SK-N-SH (cell line): ENCODE measurements around the gene CDK14. TPM values are rescaled to one million over a fixed set of nuclear protein-coding genes. Genes with fewer than 3 reads are reported as not detected.

Source experiments
- CTCF ChIA-PET: fragments of 300-600, 350-600 bp; formaldehyde crosslinking; extraction: SDS; loops from one replicate; lab custom pipeline; 2021; lab: Yijun Ruan, JAX
- POLR2A ChIA-PET: fragments of 350-600 bp; sonication (Branson Sonifier 250); formaldehyde crosslinking; extraction: SDS; loops from one replicate; lab custom pipeline; 2020; ENCODE audit warnings: antibody characterized with exemption, inconsistent platforms; lab: Yijun Ruan, JAX
- DNase-seq: peaks from one replicate; pipeline ENCODE4 v3.0.0; 2012
- H2AFZ ChIP-seq: fragments of 200-600 bp; sonication (generic); 2 replicates; pipeline ENCODE4 v1.8.1; 2016; ENCODE audit warnings: antibody characterized with exemption, mild to moderate bottlenecking, low read depth
- H3F3A ChIP-seq: fragments of 200-600 bp; sonication (generic); replicated peaks from 2 replicates; pipeline ENCODE3; 2016; ENCODE audit warnings: antibody characterized with exemption, mild to moderate bottlenecking; ENCODE audit not compliant: insufficient read depth
- H3K27ac ChIP-seq, 2 experiments: fragments of 200-500 bp in 1 of 2; fragments of 200-600 bp in 1 of 2; sonication (Bioruptor generic) in 1 of 2; sonication (generic), shearing (Covaris generic) in 1 of 2; 2 replicates each; pipeline versions ENCODE4 v1.5.1 to v1.6.1; 2014 to 2016; ENCODE audit warnings: low read depth in 2 of 2, inconsistent platforms in 1 of 2, low read length in 1 of 2, mild to moderate bottlenecking in 1 of 2, mixed read lengths in 1 of 2
- H3K27me3 ChIP-seq: fragments of 200-600 bp; sonication (generic), shearing (Covaris generic); 2 replicates; pipeline ENCODE4 v1.6.1; 2016; ENCODE audit warnings: mixed run types; ENCODE audit not compliant: insufficient read depth
- H3K36me3 ChIP-seq, 2 experiments: fragments of 200-500 bp in 1 of 2; fragments of 200-600 bp in 1 of 2; sonication (Bioruptor generic) in 1 of 2; sonication (generic) in 1 of 2; replicated peaks in 1 of 2; 2 replicates each; pipeline versions ENCODE3 to v1.5.1; 2014 to 2016; ENCODE audit warnings: low read length in 1 of 2, mild to moderate bottlenecking in 1 of 2; ENCODE audit not compliant: insufficient read depth in 2 of 2, control insufficient read depth in 1 of 2
- H3K4me1 ChIP-seq, 2 experiments: fragments of 200-500 bp in 1 of 2; fragments of 200-600 bp in 1 of 2; sonication (Bioruptor generic) in 1 of 2; sonication (generic), shearing (Covaris generic) in 1 of 2; 2 replicates each; pipeline versions ENCODE4 v1.5.1 to v1.6.1; 2014 to 2016; ENCODE audit warnings: low read depth in 1 of 2, low read length in 1 of 2, mixed run types in 1 of 2; ENCODE audit not compliant: insufficient read depth in 2 of 2, control insufficient read depth in 1 of 2
- H3K4me2 ChIP-seq: fragments of 200-600 bp; sonication (generic), shearing (Covaris generic); 2 replicates; pipeline ENCODE4 v1.6.1; 2017; ENCODE audit warnings: mixed run types
- H3K4me3 ChIP-seq, 2 experiments: fragments of 200-500 bp in 1 of 2; fragments of 200-600 bp in 1 of 2; sonication (Bioruptor generic) in 1 of 2; sonication (generic), shearing (Covaris generic) in 1 of 2; 2 replicates each; pipeline versions ENCODE4 v1.5.1 to v1.8.1; 2014 to 2016; ENCODE audit warnings: low read depth in 2 of 2, inconsistent platforms in 1 of 2, low read length in 1 of 2, mild to moderate bottlenecking in 1 of 2, mixed read lengths in 1 of 2, moderate library complexity in 1 of 2
- H3K79me2 ChIP-seq: fragments of 200-600 bp; sonication (generic); 2 replicates; pipeline ENCODE4 v1.8.1; 2017; ENCODE audit warnings: mild to moderate bottlenecking; ENCODE audit not compliant: insufficient read depth
- H3K9ac ChIP-seq: fragments of 200-600 bp; sonication (generic); 2 replicates; pipeline ENCODE4 v1.6.1; 2017; ENCODE audit warnings: mixed run types
- H3K9me2 ChIP-seq: fragments of 200-600 bp; sonication (generic); 2 replicates; pipeline ENCODE4 v1.6.1; 2017; ENCODE audit warnings: mixed run types
- H3K9me3 ChIP-seq: fragments of 200-600 bp; sonication (generic); 2 replicates; pipeline ENCODE4 v1.6.1; 2017; ENCODE audit warnings: mixed run types, mild to moderate bottlenecking, moderate library complexity
- H4K20me1 ChIP-seq: fragments of 200-600 bp; sonication (generic); 2 replicates; pipeline ENCODE4 v1.6.1; 2017; ENCODE audit warnings: mild to moderate bottlenecking, mixed run types; ENCODE audit not compliant: insufficient read depth
- CHD2 ChIP-seq: fragments of 150-350 bp; IDR thresholded peaks from 2 replicates; pipeline ENCODE4 v1.6.1; 2018; ENCODE audit warnings: low read length; ENCODE audit not compliant: partially characterized antibody
- CTCF ChIP-seq: fragments of 200-600 bp; sonication (generic); IDR thresholded peaks from 2 replicates; pipeline ENCODE4 v1.6.1; 2017; ENCODE audit warnings: antibody characterized with exemption, mild to moderate bottlenecking, moderate library complexity
- EZH2phosphoT487 ChIP-seq: fragments of 200-600 bp; sonication (generic); IDR thresholded peaks from 2 replicates; pipeline ENCODE4 v1.6.1; 2017; ENCODE audit warnings: low read depth, mixed run types, mild to moderate bottlenecking, antibody characterized with exemption, moderate library complexity, borderline replicate concordance
- FOXM1 ChIP-seq: IDR thresholded peaks from 2 replicates; pipeline ENCODE4 v1.4.0; 2012; ENCODE audit warnings: low read depth, mild to moderate bottlenecking
- GABPA ChIP-seq: IDR thresholded peaks from 2 replicates; pipeline ENCODE4 v1.4.0; 2012; ENCODE audit warnings: low read depth, mild to moderate bottlenecking
- MXI1 ChIP-seq: IDR thresholded peaks from 2 replicates; pipeline ENCODE4 v1.6.1; 2012; ENCODE audit warnings: mild to moderate bottlenecking, low read depth, low read length, improper control_type of control experiment
- NFIC ChIP-seq: IDR thresholded peaks from 2 replicates; pipeline ENCODE4 v1.4.0; 2012; ENCODE audit warnings: borderline replicate concordance
- PBX3 ChIP-seq: IDR thresholded peaks from 2 replicates; pipeline ENCODE4; 2012
- POLR2AphosphoS5 ChIP-seq: IDR thresholded peaks from 2 replicates; pipeline ENCODE4 v1.6.1; 2012; ENCODE audit warnings: low read depth, low read length
- RAD21 ChIP-seq: IDR thresholded peaks from 2 replicates; pipeline ENCODE4 v1.6.1; 2012; ENCODE audit warnings: mild to moderate bottlenecking, low read length
- RXRA ChIP-seq: IDR thresholded peaks from 2 replicates; pipeline ENCODE4 v1.4.0; 2012; ENCODE audit warnings: low read depth, mild to moderate bottlenecking, borderline replicate concordance
- SIN3A ChIP-seq: IDR thresholded peaks from 2 replicates; pipeline ENCODE4 v1.6.1; 2012; ENCODE audit warnings: low read depth, mild to moderate bottlenecking, low read length, moderate library complexity, borderline replicate concordance
- SMC3 ChIP-seq: IDR thresholded peaks from 2 replicates; pipeline ENCODE4 v1.6.1; 2012; ENCODE audit warnings: low read depth, low read length, improper control_type of control experiment
- TCF12 ChIP-seq: IDR thresholded peaks from 2 replicates; pipeline ENCODE4 v1.4.0; 2012
- USF2 ChIP-seq: fragments of 150-350 bp; IDR thresholded peaks from 2 replicates; pipeline ENCODE4 v1.6.1; 2017; ENCODE audit warnings: antibody characterized with exemption, low read length, low read depth, borderline replicate concordance
- ZBTB33 ChIP-seq: IDR thresholded peaks from 2 replicates; pipeline ENCODE4 v1.4.0; 2012; ENCODE audit warnings: low read depth, borderline replicate concordance
- WGBS: methylation state at CpG from one replicate; pipeline ENCODE4 v1.1.6; 2017; ENCODE audit warnings: low lambda C conversion rate; 5-methylcytosine and 5-hydroxymethylcytosine counted together
- polyA plus RNA-seq, 3 experiments: library from polyadenylated mRNA; depleted of rRNA; stranded (reverse); fragments of >200 nt; gene quantifications; 2 replicates each; pipeline ENCODE4 v1.2.3, GENCODE V29; 2012

Gene CDK14
- polyA plus RNA-seq, 1 of the 3 experiments (the other 2 are of a cell fraction) = 13.9 TPM

- Histone ChIP-seq H3K4me3 (0 out of 4 replicates have a peak overlapping the region, but pooled peaks of 1 of the 2 experiments have one; percentile 21), H3K9me2 (no peaks in the 10 kb centered on the region), H3K27me3 (no peaks in the 10 kb centered on the region), H3K79me2 (peaks cover 83% of the 10 kb centered on the region), H3K36me3 (peaks cover 0 to 6% of the 10 kb centered on the region in 2 experiments), H3K27ac (peak overlapping the region in 1 of 2 experiments; percentile 67; a peak in 2 of 4 replicates), H3K9me3 (no peaks in the 10 kb centered on the region), H4K20me1 (peaks cover 29% of the 10 kb centered on the region), H3F3A (peaks cover 28% of the 10 kb centered on the region), H3K4me2 (peak overlapping the region; percentile 62), H2AFZ (0 out of 2 replicates have a peak overlapping the region, but pooled peaks have one; percentile 44), H3K4me1 (peaks cover 7 to 34% of the 10 kb centered on the region in 2 experiments), H3K9ac (no peak overlapping the region)
- TF ChIP-seq PBX3 (no peak), ZBTB33 (no peak), RAD21 (no peak), EZH2phosphoT487 (no peak), TCF12 (no peak), POLR2AphosphoS5 (no peak), SIN3A (no peak), MXI1 (no peak), FOXM1 (no peak)
- POLR2A ChIA-PET = no interaction called here
- DNase-seq = no peak
- CTCF ChIA-PET = interaction anchor here (1.2 to 2.3 kb wide), 3 partner anchors 15 to 324 kb away, joined by 3 to 10 read pairs (median 10); no protein-coding TSS in a partner anchor
- WGBS = 86% methylated on average over 4 of the region's 4 CpGs
These were observed 114.3 kb downstream of the CDK14 start for GRCh38 chr7:90710466-90710850.

GRCh38 chr7:90713628-90714027, 117.5 kb downstream of the CDK14 start:
- no peak overlapping the region for H2AFZ ChIP-seq
- 78% methylated on average over 1 of the region's 1 CpG for WGBS
- DNase-seq = no peak
- POLR2A ChIA-PET = no interaction called here
- H3K4me2 ChIP-seq = no peak overlapping the region
- no peak overlapping the region for H3K4me3 ChIP-seq
- peaks cover 0 to 6% of the 10 kb centered on the region in 2 experiments for H3K36me3 ChIP-seq
- H3K27ac ChIP-seq = no peak overlapping the region
- no peaks in the 10 kb centered on the region for H3K27me3 ChIP-seq
- peaks cover 8 to 21% of the 10 kb centered on the region in 2 experiments for H3K4me1 ChIP-seq
- peaks cover 26% of the 10 kb centered on the region for H4K20me1 ChIP-seq
- CTCF ChIA-PET = interaction anchor here (0.6 to 1.3 kb wide), 4 partner anchors 8 to 321 kb away, joined by 3 to 4 read pairs (median 3); no protein-coding TSS in a partner anchor
- H3K9me2 ChIP-seq = no peaks in the 10 kb centered on the region
- H3K9me3 ChIP-seq = no peaks in the 10 kb centered on the region
- TF ChIP-seq CTCF (no peak), POLR2AphosphoS5 (no peak), CHD2 (no peak), RXRA (no peak), TCF12 (no peak), NFIC (no peak), SMC3 (no peak), GABPA (no peak), USF2 (no peak), RAD21 (no peak)
- peaks cover 22% of the 10 kb centered on the region for H3F3A ChIP-seq
- H3K9ac ChIP-seq = no peak overlapping the region
- peaks cover 77% of the 10 kb centered on the region for H3K79me2 ChIP-seq
